Heart left ventricle (tissue), 16 donors: ENCODE measurements around the gene SPIRE1. TPM values are rescaled to one million over a fixed set of nuclear protein-coding genes. Genes with fewer than 3 reads are reported as not detected.

Source experiments
- ATAC-seq, 4 donors: fragments of 200-7000 bp; cut with Tn5 transposase; one replicate each; pipeline ENCODE4 v1.9.1; 2020 to 2022; ENCODE audit warnings: moderate library complexity in 4 of 4, mild to moderate bottlenecking in 3 of 4, moderate number of reproducible peaks in 1 of 4
- DNase-seq, 5 donors: peaks; one replicate each; pipeline ENCODE4 v3.0.0-alpha.2; 2020
- H3K27ac ChIP-seq, 12 donors: fragments of 200-600 bp; sonication (generic) in 4 of 12; one replicate each; pipeline versions ENCODE4 v1.5.0 to v1.8.0; 2016 to 2022; ENCODE audit warnings: mild to moderate bottlenecking in 2 of 12
- H3K27me3 ChIP-seq, 9 donors: fragments of 200-600 bp; sonication (generic) in 2 of 9; one replicate each; pipeline versions ENCODE4 v1.5.1 to v1.8.0; 2016 to 2022; ENCODE audit warnings: mild to moderate bottlenecking in 3 of 9
- H3K36me3 ChIP-seq, 9 donors: fragments of 200-600 bp; sonication (generic) in 2 of 9; one replicate each; pipeline versions ENCODE4 v1.5.0 to v1.8.0; 2018 to 2022; ENCODE audit warnings: mild to moderate bottlenecking in 2 of 9
- H3K4me1 ChIP-seq, 12 donors: fragments of 200-600 bp; sonication (generic) in 4 of 12; one replicate each; pipeline versions ENCODE4 v1.5.0 to v1.8.0; 2016 to 2022; ENCODE audit warnings: mild to moderate bottlenecking in 3 of 12
- H3K4me3 ChIP-seq, 12 donors: fragments of 200-600 bp; sonication (generic) in 4 of 12; one replicate each; pipeline versions ENCODE4 v1.5.0 to v1.8.0; 2017 to 2022; ENCODE audit warnings: mild to moderate bottlenecking in 9 of 12, moderate library complexity in 4 of 12
- H3K9me3 ChIP-seq, 12 donors: fragments of 200-600 bp; sonication (generic) in 4 of 12; one replicate each; pipeline versions ENCODE4 v1.5.0 to v1.8.0; 2016 to 2022; ENCODE audit warnings: mild to moderate bottlenecking in 1 of 12
- POLR2A ChIP-seq, 2 donors: fragments of 450-650 bp; IDR thresholded peaks; one replicate each; pipeline ENCODE4 v1.6.1; 2017; ENCODE audit warnings: antibody characterized with exemption in 2 of 2, mild to moderate bottlenecking in 2 of 2, moderate library complexity in 2 of 2
- WGBS, 4 donors: extraction: QIAGEN DNeasy Blood & Tissue Kit in 2 of 4; methylation state at CpG; one replicate each; pipeline versions ENCODE4 v1.1.5 to v1.1.7; 2013 to 2018; 5-methylcytosine and 5-hydroxymethylcytosine counted together
- intact Hi-C, 10 donors: fragments of 100-400 bp; cut with DNase I; formaldehyde crosslinking; loops; one replicate each; pipeline versions ENCODE4 v1.11.1 to v1.14.2; 2022
- polyA plus RNA-seq, 2 donors: library from polyadenylated mRNA; stranded (reverse); fragments of 200-250 nt; gene quantifications; one replicate each; pipeline ENCODE4 v1.2.3, GENCODE V29; 2013
- total RNA-seq, 9 donors: library from RNA; depleted of rRNA in 2 of 9; stranded (reverse); fragments of >200 nt in 2 of 9; fragmentation: NEBNext Ultra II Directional in 3 of 9; extraction: Animal tissue kit (Norgen Biotek cat#: 25700) in 3 of 9; gene quantifications; one replicate each; pipeline versions ENCODE4 v1.1.0 to v1.2.4, GENCODE V29; 2016 to 2023
- TF ChIP-seq, protein P1 (sequence below), 12 donors: fragments of 200-600 bp; sonication (generic) in 4 of 12; IDR thresholded peaks; one replicate each; pipeline versions ENCODE4 v1.5.0 to v1.8.0; 2018 to 2022; ENCODE audit warnings: antibody characterized with exemption in 12 of 12, mild to moderate bottlenecking in 5 of 12
- donor health status: ischemic (EF 13 %, LVEDD 7.1; RV severe dilation, severe dysfunction).
- donor health status: healthy with polysubstance abuse.
- donor health status: DM: no; HTN: yes; CAD: no.
- donor health status: DM: no; HTN: no; CAD: no.
- donor health status: ischemic (EF 25% LVEDD 6.9; RV normal size, moderate dysfunction).
- donor health status: ischemic (EF 25% LVEDD 5.7; RV mildly dilated, moderate dysfunction).
- donor health status: healthy.
- donor health status: DM: yes; HTN: yes; CAD: no.
- donor health status: ischemic (EF 35%, LVEDD 5.7; RV mildly dilated, moderate dysfunction).
- donor health status: nonischemic (EF 11% LVEDD 7.7; RV severe dilation, severe dysfunction).
- donor health status: DM: yes; HTN: yes; CAD: no.
- donor health status: PGD.
- donor health status: ischemic (EF 29% LVEDD 5.4; RV normal size, mild dysfunction).
- donor health status: nonischemic (EF 23%, LVEDD 6.1; RV moderate dilation, normal function).

SPIRE1 gene
- total and polyA plus RNA-seq, 11 donors, result 8.3 to 67.6 (median 47.8) TPM

DNA sequence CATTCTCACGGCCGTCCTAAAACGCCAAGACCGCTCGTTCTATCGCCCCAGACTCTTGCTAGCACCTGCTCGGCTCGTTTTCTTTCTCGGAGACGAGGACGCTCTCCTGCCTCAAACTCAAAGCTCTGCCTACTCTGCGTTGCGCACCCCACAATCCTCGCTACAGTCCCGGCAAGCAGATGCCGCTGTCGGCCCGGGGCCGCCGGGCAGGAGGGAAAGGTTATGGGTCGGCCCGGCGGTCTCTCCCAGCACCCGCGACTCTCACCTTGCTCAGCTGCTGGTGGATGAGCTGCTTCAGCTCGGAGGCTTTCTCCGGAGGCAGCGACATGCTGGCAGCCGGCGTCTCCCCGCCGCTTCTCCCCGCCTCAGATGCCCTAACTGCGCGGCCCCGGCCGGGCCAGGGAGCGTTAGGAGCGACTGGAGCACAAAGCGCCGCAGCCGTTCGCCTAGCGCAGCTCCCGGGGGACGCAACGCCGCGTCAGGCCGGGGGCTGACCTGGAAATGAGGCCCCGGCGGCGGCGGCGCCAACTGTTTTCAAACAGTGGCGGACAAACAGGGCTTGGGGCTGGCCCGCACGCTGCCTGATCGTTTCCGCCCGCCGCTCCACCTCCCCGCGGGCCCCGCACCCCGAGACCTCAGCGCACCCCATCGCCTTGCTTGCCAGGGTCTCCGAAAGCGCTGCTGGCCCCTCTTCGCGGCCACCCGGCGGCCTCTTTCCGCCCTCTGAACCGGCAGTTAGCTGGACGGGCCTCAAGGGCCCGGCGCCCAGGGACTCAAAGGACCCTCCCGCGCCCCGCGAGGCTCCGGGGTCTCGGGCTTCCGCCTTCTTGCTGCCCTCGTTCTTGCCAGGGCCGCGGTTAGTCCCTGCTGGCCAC lies 44.6 kb upstream of the SPIRE1 start, which contains the start of the genes CEP76 and PSMG2:
CEP76 (minus strand) TSS at position 503 of the 875 bp plus-strand sequence; CDS start at position 328, 175 bp downstream.
PSMG2 (plus strand) TSS at position 822 of the 875 bp plus-strand sequence. CDS start 66 bp downstream, outside the sequence.
- WGBS, 4 donors, result 0% methylated on average over 37 to 89 of the region's 89 CpGs
- peak; percentile 79 to 97 (median 96) for ATAC-seq
- no peaks in the 10 kb centered on the region for H3K27me3 ChIP-seq

DNA sequence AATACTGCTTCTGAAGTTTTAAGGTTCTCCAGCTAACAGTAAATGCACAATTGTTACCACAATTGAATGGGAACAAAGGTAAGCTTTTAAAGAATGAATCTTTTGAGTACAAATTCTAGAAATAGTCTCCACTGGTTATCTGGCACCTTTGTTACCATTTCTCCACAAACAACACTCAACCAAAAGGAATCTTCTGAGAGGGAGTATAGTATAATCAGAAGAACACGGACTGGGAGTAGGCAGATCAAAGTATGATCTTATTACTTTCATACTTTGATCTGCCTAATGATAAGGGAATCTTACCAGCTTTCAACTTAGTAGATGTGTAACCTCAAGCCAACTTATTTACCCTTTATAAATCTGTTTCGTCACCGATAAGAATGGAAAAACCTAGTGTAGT lies 43.3 kb upstream of the SPIRE1 start:
- H3K27me3 ChIP-seq, result no peaks in the 10 kb centered on the region
- WGBS, 4 donors, result 85 to 92% (median 89%) methylated on average over 3 of the region's 3 CpGs
- H3K9me3 ChIP-seq, result no peaks in the 10 kb centered on the region
- DNase-seq, result no peak
- no peak for ATAC-seq
- peaks cover 0 to 37% (median 28%) of the 10 kb centered on the region in 12 donors for H3K4me1 ChIP-seq
- no peak for TF ChIP-seq POLR2A (IDR thresholded peaks at IDR 0.05)
- intact Hi-C loops, result no loop called here
- peak overlapping the region in 8 of 12 donors; percentile 67 to 100 (median 88) for H3K4me3 ChIP-seq
- H3K36me3 ChIP-seq, result peaks cover 0 to 48% (median 32%) of the 10 kb centered on the region in 9 donors
- no peak overlapping the region for H3K27ac ChIP-seq

More for the DNA sequence above, 44.6 kb upstream of the SPIRE1 start, which contains the start of the genes CEP76 and PSMG2:
- Histone ChIP-seq H3K4me3 (peak within 1 kb of the TSS; percentile 67 to 100 (median 88)), H3K9me3 (no peaks in the 10 kb centered on the region), H3K4me1 (peaks cover 0 to 37% (median 28%) of the 10 kb centered on the region in 12 donors), H3K36me3 (peaks cover 0 to 48% (median 35%) of the 10 kb centered on the region in 9 donors), H3K27ac (peak within 1 kb of the TSS; percentile 92 to 100 (median 98))
- TF ChIP-seq, protein P1, sequence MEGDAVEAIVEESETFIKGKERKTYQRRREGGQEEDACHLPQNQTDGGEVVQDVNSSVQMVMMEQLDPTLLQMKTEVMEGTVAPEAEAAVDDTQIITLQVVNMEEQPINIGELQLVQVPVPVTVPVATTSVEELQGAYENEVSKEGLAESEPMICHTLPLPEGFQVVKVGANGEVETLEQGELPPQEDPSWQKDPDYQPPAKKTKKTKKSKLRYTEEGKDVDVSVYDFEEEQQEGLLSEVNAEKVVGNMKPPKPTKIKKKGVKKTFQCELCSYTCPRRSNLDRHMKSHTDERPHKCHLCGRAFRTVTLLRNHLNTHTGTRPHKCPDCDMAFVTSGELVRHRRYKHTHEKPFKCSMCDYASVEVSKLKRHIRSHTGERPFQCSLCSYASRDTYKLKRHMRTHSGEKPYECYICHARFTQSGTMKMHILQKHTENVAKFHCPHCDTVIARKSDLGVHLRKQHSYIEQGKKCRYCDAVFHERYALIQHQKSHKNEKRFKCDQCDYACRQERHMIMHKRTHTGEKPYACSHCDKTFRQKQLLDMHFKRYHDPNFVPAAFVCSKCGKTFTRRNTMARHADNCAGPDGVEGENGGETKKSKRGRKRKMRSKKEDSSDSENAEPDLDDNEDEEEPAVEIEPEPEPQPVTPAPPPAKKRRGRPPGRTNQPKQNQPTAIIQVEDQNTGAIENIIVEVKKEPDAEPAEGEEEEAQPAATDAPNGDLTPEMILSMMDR (IDR thresholded peaks at IDR 0.05), result peak in 2 of 12 donors; percentile 7 to 8
- TF ChIP-seq POLR2A (IDR thresholded peaks at IDR 0.05), result peak in 1 of 2 donors; percentile 84
- intact Hi-C loops, result loop anchor here in 1 of 10 donors (1.0 kb wide), 1 partner anchor 23 kb away; no protein-coding TSS in a partner anchor
- peak; percentile 91 to 97 (median 95) for DNase-seq

DNA sequence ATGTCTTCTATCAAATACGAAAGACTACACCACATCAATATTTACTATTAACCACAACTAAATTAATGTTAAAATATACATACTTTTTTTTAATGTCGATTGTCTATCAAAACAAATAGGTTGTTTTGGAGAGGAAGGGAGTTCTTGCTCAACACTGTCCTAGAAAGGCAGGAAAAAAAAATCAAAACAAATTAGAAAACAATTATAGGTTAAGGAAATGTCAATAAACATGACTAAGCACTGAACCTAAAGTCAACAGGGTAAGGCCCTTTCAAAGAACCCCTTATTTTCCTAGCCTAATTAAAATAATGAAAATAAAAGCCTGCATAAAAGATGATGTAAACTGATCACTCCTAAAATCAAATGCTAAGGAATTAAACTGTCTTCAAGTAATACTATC lies 41.8 kb upstream of the SPIRE1 start:
- Histone ChIP-seq H3K9me3 (no peaks in the 10 kb centered on the region), H3K4me1 (peaks cover 0 to 32% (median 25%) of the 10 kb centered on the region in 12 donors), H3K4me3 (no peak overlapping the region), H3K27me3 (no peaks in the 10 kb centered on the region), H3K36me3 (peaks cover 0 to 55% (median 27%) of the 10 kb centered on the region in 9 donors), H3K27ac (no peak overlapping the region)
- intact Hi-C loops, result no loop called here
- no peak for DNase-seq
- 92 to 94% (median 93%) methylated on average over 2 of the region's 2 CpGs for WGBS, 4 donors
- TF ChIP-seq, protein P1 (IDR thresholded peaks at IDR 0.05), result no peak
- no peak for TF ChIP-seq POLR2A (IDR thresholded peaks at IDR 0.05)
- no peak for ATAC-seq

DNA sequence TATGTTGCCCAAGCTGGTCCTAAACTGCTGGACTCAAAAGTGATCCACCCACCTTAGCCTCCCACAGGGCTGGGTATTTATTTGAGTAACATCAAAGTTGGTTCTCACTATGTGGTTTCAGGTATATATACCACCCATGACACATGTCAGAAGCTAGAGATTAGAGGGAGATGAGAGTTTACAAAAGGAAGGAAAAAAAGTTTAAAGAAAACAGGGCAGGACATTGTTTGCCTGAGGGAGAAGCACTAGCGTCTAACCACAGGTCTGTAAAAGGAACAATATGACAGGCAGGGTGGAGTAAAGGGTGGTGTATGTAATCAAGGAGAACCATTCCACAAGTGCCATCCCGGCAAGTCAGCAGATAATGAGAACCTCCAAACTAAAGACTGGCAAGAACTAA lies 36.1 kb upstream of the SPIRE1 start:
- DNase-seq, result no peak
- Histone ChIP-seq H3K36me3 (peaks cover 0 to 75% (median 34%) of the 10 kb centered on the region in 9 donors), H3K9me3 (no peaks in the 10 kb centered on the region), H3K4me3 (no peak overlapping the region), H3K27me3 (no peaks in the 10 kb centered on the region), H3K27ac (no peak overlapping the region), H3K4me1 (no peaks in the 10 kb centered on the region)
- TF ChIP-seq, protein P1 (IDR thresholded peaks at IDR 0.05), result no peak
- TF ChIP-seq POLR2A (IDR thresholded peaks at IDR 0.05), result no peak
- WGBS, 4 donors, result 68 to 83% (median 77%) methylated on average over 2 of the region's 2 CpGs
- intact Hi-C loops, result no loop called here
- ATAC-seq, result no peak
